ENCODE data around the gene CASKIN2. TPM values are rescaled to one million over a fixed set of nuclear protein-coding genes. Genes with fewer than 3 reads are reported as not detected.
"Not testable (repeated sequence)": the region's sequence is repeated elsewhere in the genome, so short reads cannot be mapped to it uniquely, and the experiment has no call there.

Gene CASKIN2
- polyA plus RNA-seq, 4 donors = 33.6 to 35.2 (median 34.0) TPM

DNA sequence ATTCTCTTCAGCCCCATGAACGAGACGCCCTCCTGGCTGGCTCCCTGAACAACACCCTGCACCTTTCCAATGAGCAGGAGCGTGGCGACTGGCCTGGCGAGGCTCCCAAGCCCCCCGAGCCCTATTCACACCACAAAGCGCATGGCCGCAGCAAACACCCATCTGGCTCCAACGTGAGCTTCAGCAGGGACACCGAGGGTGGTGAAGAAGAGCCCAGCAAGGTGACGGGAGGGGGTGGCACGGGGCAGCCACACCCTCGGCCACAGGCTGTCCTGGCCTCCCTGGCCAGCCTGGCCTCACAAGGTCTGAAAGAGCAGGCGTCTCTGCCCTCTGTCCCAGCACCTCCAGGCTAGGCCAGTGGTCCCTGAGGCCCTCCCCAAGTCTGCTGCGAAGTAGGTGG lies 23.7 kb downstream of the CASKIN2 start:
- no peak for DNase-seq (ENCODE audit: low read depth in 4 of 4, low spot score in 3 of 4)

GRCh38 chr17:75490953-75491649 lies 24.2 kb downstream of the CASKIN2 start:
- no peak for DNase-seq (ENCODE audit: low read depth in 4 of 4, low spot score in 3 of 4)

GRCh38 chr17:75490173-75490743 lies 25.1 kb downstream of the CASKIN2 start:
- DNase-seq (ENCODE audit: low read depth in 4 of 4, low spot score in 3 of 4) = no peak

DNA sequence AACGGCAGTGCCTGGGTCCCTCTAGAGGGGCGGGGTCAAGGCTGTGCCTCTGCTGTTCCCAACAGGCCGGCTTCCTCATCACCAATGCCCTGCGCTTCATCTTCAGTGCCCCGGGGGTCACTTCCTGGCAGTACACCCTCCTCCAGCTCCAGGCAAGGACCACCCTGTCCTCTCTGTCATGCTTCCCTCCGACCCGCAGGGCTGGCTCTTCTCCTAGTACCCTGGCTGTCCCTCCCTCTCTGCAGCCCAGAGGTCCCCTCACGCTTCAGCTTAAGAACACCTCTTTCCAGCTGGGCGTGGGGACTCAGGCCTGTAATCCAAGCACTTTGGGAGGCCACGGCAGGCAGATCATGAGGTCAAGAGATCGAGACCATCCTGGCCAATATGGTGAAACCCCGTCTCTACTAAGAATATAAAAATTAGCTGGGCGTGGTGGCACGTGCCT lies 25.8 kb downstream of the CASKIN2 start:
- DNase-seq (ENCODE audit: low read depth in 4 of 4, low spot score in 3 of 4) = no peak

DNA sequence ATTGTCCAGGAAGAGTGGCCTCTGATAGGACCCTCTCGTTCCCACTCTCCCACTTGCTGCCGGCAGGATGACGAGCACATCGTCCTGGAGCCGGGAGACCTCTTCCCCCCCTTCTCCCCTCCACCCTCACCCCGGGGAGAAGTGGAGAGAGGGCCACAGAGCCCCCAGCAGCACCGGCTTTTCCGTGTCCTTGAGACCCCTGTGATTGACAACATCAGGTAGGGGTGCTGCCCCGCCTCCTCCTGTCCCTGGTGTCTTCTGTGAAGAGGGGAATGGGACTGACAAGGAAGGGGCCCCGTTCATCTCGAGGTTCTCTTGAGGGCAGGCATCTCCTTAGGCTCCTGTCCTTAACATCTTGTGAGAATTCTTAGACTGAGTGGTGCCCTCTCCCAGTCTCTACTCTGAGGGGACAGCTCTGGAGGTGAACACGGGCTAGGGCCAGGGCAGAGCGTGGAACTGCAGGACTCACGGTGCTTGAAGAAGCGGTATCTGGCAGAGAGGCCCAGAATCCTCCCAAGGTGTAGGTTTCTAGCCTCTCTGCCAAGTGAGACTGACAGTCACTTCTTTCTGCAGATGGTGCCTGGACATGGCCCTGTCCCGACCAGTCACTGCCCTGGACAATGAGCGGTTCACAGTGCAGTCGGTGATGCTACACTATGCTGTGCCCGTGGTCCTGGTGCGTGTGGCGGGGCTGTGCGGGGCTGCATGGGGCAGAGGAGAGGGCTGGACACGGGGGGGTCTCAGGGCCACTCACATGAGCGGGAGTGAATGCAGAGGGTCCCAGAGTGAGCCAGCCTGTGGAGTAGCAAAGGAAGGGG lies 26.4 kb downstream of the CASKIN2 start:
- DNase-seq (ENCODE audit: low read depth in 4 of 4, low spot score in 3 of 4) = no peak

DNA sequence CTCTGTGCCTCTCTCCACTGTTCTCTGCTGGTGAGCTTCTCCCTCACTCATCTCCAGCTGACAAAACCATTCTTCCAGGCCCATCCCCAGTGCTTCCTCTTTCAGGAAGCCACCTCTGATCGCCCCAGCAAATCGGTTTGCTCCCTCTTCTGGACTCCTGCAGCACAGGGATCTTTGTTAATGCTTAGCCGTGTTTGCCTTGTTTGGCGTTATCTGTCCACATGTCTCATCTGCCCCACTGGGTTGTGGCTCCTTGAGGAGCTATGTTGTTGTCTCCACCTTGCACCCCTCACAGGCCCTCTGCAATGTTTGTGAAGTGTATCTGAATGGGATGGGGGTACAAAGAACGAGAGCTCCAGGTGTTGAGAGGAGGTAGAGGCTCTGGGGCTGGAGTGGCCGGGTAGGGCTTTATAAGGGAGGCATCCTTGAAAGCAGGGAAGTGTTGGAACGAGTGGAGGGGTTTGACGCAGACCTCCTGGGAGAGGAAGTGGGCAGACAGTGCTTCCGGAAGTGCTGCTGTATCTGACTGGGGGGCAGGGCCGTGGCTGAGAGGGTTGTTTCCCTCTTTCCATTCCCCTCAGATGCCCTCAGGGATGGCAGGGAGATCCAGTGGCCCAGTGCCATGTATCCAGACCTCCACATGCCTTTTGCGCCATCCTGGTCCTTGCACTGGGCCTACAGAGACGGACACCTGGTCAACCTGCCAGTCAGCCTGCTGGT lies 27.8 kb downstream of the CASKIN2 start:
- DNase-seq (ENCODE audit: low read depth in 4 of 4, low spot score in 3 of 4) = no peak

GRCh38 chr17:75486951-75487350 lies 28.4 kb downstream of the CASKIN2 start:
- DNase-seq (ENCODE audit: low read depth in 4 of 4, low spot score in 3 of 4) = no peak

DNA sequence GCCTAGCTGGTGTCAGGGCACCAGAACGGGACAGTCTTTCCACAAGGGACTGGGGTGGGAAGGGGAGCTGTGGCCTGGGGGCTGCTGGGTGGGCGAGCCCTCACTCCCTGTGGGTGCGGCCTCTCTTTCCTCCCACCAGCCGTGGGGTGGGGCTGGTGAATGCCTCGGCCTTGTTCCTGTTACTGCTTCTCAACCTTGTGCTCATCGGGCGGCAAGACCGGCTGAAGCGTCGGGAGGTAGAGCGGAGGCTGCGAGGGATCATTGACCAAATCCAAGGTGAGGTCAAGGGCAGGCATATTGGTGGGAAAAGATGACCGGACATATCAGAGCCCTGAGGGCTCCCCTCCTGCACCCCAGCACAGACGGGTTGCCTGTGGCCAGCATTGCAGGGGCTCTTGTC lies 29.2 kb downstream of the CASKIN2 start:
- DNase-seq (ENCODE audit: low read depth in 4 of 4, low spot score in 3 of 4) = no peak

DNA sequence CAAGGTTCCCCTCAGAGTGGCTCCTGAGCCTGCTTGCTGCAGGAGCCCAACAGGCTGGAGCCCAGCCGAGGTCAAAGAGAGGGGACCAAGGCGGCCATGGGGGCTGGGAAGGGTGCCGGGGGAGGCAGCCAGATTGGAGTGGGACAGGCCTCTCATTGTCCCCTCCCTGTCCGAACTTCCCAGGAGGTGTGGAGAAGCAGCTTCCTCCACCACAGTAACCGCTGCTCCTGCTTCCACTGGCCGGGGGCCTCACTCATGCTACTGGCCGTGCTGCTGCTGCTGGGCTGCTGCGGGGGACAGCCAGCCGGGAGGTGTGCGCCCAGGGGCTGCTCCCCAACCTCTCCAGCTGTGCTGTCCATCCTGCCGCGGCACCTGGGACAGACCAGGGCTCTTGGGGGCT lies 29.6 kb downstream of the CASKIN2 start:
- DNase-seq (ENCODE audit: low read depth in 4 of 4, low spot score in 3 of 4) = no peak

DNA sequence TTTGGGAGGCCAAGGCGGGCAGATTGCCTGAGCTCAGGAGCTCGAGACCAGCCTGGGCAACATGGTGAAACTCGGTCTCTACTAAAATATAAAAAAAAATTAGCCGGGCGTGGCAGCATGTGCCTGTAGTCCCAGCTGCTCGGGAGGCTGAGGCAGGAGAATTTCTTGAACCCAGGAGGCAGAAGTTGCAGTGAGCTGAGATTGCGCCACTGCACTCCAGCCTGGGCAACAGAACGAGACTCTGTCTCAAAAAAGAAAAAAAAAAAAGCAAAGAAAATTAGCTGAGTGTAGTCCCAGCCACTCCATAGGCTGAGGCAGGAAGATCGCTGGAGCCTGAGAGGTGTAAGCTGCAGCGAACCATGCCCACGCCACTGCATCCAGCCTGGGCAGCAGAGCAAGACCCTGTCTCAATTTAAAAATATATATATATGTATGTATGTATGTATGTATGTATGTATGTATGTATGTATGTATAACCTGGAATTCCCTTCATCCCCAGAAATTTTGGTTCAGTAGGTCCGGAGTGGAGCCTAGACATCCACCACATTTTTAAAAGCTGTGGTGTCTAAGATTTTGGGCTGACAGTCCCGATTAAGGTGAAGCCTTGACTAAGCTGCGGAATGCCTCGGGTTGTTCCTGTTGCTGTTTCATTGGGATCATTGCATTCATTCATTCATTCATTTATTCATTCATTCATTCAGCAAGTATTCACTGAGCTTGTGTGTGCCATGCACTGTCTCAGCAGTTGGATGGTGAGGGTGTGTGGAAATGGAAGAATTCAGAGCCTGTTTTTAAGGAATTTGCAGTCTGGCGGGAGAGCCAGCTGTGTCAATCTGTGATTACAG lies 33.0 kb downstream of the CASKIN2 start:
- no peak for DNase-seq (ENCODE audit: low read depth in 4 of 4, low spot score in 3 of 4)

DNA sequence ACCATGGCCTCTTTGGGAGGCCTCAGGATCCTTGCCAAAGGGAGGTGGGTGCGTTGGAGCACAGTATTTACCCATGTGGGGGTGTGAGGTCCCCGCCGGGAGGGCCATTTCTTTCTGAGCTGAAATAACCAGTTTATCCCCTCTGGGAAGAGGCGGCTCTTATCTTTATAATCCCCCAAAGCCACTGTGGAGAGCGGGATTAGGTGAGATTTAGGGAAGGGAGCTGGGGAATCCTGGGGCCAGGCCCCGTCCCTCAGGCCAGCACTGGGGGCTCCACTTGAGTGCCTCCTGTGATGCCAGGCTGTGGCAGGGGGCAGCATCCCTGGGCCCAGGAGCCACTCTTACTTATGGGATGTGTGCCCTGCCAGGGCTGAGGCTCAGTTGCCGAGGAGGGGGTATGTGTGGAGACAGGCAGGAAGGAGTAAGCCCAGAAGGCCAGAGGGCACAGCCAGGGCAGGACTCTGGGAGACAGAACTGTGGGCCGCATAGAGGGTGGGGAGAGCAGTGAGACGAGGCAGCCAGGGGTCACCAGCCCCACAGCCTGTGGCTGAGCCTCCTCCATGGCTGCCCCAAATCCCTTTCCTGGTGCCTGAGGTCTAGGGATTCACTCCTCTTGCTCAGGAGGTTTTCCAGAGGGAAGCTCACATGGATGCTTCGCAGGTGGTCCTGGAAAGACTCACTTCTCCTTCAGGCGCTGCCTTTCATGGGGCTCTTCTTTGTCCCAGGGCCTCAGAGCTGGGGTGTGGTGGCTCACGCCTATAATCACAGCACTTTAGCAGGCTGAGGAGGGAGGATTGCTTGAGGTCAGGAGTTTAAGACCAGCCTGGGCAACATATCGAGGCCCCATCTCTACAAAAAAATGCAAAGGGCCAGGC lies 33.9 kb downstream of the CASKIN2 start:
- no peak for DNase-seq (ENCODE audit: low read depth in 4 of 4, low spot score in 3 of 4)

DNA sequence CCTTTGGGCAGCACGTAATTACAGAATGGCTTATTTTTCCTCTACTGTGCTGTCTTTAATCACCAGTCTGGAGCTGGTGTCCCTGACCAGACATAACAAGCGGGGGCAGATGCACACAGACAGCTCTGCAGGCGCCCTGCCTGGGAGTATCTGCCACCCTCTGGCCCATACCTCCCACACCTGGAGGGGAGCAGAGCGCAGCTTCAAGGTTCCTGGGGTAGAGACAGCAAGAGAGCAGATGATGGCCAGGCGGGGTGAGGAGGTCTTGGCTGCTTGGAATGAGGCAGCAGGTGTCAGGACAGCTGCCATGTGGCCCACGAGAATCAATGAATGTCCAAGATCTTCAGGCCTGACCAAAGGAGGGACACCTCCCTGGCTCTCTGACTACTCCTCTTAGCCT lies 35.1 kb downstream of the CASKIN2 start:
- DNase-seq (ENCODE audit: low read depth in 4 of 4, low spot score in 3 of 4) = no peak

DNA sequence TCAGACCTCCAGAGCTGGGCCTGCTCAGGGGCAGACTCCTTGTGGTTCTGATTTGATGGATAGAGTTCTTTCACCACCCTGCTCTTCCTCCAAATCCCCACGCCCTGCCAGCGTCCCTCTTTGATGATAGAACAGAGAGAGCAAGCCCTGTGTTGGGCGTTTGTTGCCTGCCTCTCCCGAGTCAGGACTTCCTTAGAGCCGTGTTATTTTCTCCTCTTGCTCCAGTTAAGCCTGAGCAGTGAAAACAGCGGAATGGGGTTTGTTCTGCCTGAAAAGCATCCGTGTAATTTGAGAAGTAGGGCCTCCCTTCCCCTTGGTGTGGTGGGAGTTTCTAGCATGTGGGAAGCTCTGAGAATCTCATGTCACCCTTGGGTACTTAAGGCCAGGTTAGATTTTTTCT lies 36.8 kb downstream of the CASKIN2 start:
- DNase-seq (ENCODE audit: low read depth in 4 of 4, low spot score in 3 of 4) = peak in 2 of 4 donors; percentile 65 to 74

DNA sequence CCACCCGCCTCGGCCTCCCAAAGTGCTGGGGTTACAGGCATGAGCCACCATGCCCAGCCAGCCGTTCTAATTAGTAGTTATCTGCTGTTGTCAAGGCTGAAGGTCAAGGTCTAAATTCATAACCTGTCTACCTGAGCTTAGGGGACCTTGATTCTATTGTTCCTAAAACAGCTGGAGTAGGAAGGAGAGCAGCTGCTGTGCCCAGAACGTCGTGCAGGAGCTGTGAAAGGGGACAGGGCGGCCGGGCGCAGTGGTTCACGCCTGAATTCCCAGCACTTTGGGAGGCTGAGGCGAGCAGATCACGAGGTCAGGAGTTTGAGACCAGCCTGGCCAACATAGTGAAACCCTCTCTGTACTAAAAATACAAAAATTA lies 37.9 kb downstream of the CASKIN2 start:
- DNase-seq (ENCODE audit: low read depth in 4 of 4, low spot score in 3 of 4) = not testable (repeated sequence)

- no peak for DNase-seq (ENCODE audit: low read depth in 4 of 4, low spot score in 3 of 4)
Observed at GRCh38 chr17:75476752-75477489, 38.4 kb downstream of the CASKIN2 start.

DNA sequence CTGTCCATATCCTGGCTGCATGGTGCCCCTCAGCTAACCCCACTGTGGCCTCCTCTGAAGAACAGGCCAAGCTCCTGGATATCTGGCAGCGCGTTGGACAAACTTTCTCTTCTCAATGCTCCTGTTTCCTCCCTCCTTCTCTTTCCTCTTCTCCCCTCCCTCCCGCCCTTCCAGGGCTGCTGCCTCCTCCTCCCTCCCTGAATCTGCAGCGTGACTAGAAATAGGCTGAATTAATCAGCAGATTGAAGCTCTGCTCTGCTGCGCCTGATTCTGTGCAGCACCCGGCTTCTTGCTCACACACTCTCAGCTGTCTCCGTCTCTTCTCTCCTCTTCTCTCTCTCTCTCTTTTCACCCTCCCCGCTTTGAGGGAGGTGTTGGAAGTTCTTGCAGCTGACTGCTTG lies 39.1 kb downstream of the CASKIN2 start:
- DNase-seq (ENCODE audit: low read depth in 4 of 4, low spot score in 3 of 4) = peak in 2 of 4 donors; percentile 35 to 38

GRCh38 chr17:75475851-75476250 lies 39.5 kb downstream of the CASKIN2 start:
- no peak for DNase-seq (ENCODE audit: low read depth in 4 of 4, low spot score in 3 of 4)

GRCh38 chr17:75475144-75475835 lies 40.0 kb downstream of the CASKIN2 start:
- no peak for DNase-seq (ENCODE audit: low read depth in 4 of 4, low spot score in 3 of 4)
